ENCODE results near the gene EMD.

EMD gene

GRCh38 chrX:154426916-154427770 is 48.0 kb downstream of the EMD start:
- no peak for DNase-seq

DNA sequence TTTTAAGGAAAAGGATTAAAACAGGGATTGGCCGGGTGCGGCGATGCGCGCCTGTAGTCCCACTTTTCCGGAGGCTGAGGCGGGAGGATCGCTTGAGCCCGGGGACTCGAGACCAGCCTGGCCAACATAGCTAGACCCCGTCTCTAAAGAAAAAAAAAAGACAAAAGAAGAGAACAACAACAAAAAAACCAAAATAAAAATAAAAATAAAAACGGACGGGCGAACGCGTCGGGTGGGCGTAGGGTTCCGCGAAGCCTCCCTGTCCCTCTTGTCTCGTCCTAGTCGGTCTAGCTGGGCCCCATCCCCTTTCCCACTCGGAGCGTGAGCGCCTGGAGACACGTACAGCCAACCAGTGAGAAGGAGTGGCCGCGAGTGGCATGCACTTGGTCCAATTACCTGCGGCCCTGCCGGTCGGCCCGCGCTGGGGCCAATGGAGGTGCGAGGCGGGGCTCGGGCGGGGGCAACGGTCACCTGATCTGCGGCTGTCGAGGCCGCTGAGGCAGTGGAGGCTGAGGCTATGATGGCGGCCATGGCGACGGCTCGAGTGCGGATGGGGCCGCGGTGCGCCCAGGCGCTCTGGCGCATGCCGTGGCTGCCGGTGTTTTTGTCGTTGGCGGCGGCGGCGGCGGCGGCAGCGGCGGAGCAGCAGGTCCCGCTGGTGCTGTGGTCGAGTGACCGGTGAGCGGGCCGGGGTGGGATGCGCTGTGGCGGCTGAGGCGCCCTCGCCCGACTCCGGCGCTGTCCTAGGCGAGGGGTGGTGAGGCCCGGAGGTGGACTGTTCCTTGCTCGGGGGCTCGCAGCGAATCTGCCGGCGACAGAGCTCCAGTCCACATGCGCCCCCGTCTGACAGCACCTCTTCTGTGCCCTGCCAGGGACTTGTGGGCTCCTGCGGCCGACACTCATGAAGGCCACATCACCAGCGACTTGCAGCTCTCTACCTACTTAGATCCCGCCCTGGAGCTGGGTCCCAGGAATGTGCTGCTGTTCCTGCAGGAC is 49.4 kb downstream of the EMD start, which contains the start of gene ATP6AP1:
Gene ATP6AP1, plus strand, starts transcription at position 502 of the 996 bp plus-strand sequence. Its CDS starts 16 bp downstream, at position 518.
- peak; percentile 86 to 87 for DNase-seq

GRCh38 chrX:154429711-154430110 is 50.6 kb downstream of the EMD start:
- DNase-seq, result no peak

DNA sequence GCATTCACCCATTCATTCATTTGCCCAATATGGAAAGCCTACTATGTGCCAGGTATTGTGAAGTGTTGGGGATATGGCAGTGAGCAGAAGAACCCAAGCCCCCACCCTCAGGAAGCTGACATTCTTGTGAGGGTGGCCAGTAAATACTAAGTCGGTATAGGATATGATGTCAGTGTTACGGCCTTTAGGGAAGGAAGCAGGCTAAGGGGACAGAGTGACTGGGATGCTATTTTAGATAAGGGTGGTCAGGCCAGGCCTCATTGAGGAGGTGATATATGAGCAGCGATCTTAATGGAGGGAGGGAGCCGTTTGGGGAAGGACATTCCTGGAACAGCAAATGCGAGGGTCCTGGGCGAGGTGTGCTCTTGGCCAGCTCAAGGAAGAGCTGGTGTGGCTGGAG is 51.4 kb downstream of the EMD start:
- no peak for DNase-seq

DNA sequence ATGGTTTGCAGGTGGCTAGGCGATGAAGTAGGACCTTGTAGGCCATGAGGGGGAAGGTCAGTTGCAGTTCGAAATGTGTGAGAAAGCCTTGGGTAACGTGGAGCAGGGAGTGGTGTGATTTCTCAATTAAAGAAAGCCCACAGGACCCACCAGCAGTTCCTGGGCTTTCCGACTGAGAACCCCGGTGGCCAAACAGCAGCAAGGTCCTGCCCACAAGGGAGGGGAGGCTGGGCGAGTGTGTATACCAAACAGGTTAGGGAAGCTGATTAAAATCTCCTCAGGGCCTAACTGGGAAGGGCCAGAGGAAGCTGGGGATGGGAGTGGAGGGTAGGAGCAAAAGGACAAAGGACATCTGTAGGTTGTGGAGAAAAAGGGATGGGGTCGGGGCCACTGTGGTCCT is 51.8 kb downstream of the EMD start:
- DNase-seq, result no peak

Measured in stimulated activated CD4-positive, alpha-beta T cell treated with anti-CD3 and anti-CD28 coated beads, Interleukin-2, amount 100 ng/mL, for 24 hours (primary cell).